Colonic mucosa (tissue), 4 donors: ENCODE data around the gene THAP7. TPM values are rescaled to one million over a fixed set of nuclear protein-coding genes. Genes with fewer than 3 reads are reported as not detected.
A peak's percentile ranks its signal among the peaks of the same experiment; 100 is the strongest.
"Not testable (repeated sequence)": the region's sequence is repeated elsewhere in the genome, so short reads cannot be mapped to it uniquely, and the experiment has no call there.

Experiments used
- DNase-seq: peaks from one replicate; pipeline ENCODE4 v3.0.0-alpha.2; 2020
- H3K27ac ChIP-seq: fragments of 200-600 bp; one replicate; pipeline ENCODE4 v1.8.0; 2021
- H3K27me3 ChIP-seq: fragments of 200-600 bp; one replicate; pipeline ENCODE4 v1.8.0; 2021
- H3K36me3 ChIP-seq: fragments of 200-600 bp; one replicate; pipeline ENCODE4 v1.8.0; 2021
- H3K4me1 ChIP-seq: fragments of 200-600 bp; one replicate; pipeline ENCODE4 v1.8.0; 2021; ENCODE audit warnings: mild to moderate bottlenecking
- H3K4me3 ChIP-seq: fragments of 200-600 bp; one replicate; pipeline ENCODE4 v1.8.0; 2021
- H3K9ac ChIP-seq, 2 donors: one replicate each; pipeline ENCODE4 v1.7.0; 2013; ENCODE audit warnings: control low read depth in 2 of 2, low read depth in 2 of 2, low read length in 2 of 2
- H3K9me3 ChIP-seq: fragments of 200-600 bp; one replicate; pipeline ENCODE4 v1.8.0; 2021
- intact Hi-C: fragments of 100-400 bp; cut with DNase I; formaldehyde crosslinking; loops from one replicate; pipeline ENCODE4 v1.14.1; 2022
- total RNA-seq, 2 donors: library from RNA; stranded (reverse); fragmentation: NEBNext Ultra II Directional in 1 of 2; extraction: Animal tissue kit (Norgen Biotek cat#: 25700) in 1 of 2; gene quantifications; one replicate each; pipeline ENCODE4 v1.2.1, GENCODE V29; 2021
- TF ChIP-seq, protein P1 (sequence below): fragments of 200-600 bp; IDR thresholded peaks from one replicate; pipeline ENCODE4 v1.8.0; 2022; ENCODE audit warnings: antibody characterized with exemption, mild to moderate bottlenecking
- donor health status: healthy.
- donor health status: DM: no; HTN: no; CAD: no.
- donor health status: DM: no; HTN: no; CAD: no.

Gene THAP7, protein sequence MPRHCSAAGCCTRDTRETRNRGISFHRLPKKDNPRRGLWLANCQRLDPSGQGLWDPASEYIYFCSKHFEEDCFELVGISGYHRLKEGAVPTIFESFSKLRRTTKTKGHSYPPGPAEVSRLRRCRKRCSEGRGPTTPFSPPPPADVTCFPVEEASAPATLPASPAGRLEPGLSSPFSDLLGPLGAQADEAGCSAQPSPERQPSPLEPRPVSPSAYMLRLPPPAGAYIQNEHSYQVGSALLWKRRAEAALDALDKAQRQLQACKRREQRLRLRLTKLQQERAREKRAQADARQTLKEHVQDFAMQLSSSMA
- total RNA-seq, result 10 to 100 TPM; 12.9 to 23.3 TPM

DNA sequence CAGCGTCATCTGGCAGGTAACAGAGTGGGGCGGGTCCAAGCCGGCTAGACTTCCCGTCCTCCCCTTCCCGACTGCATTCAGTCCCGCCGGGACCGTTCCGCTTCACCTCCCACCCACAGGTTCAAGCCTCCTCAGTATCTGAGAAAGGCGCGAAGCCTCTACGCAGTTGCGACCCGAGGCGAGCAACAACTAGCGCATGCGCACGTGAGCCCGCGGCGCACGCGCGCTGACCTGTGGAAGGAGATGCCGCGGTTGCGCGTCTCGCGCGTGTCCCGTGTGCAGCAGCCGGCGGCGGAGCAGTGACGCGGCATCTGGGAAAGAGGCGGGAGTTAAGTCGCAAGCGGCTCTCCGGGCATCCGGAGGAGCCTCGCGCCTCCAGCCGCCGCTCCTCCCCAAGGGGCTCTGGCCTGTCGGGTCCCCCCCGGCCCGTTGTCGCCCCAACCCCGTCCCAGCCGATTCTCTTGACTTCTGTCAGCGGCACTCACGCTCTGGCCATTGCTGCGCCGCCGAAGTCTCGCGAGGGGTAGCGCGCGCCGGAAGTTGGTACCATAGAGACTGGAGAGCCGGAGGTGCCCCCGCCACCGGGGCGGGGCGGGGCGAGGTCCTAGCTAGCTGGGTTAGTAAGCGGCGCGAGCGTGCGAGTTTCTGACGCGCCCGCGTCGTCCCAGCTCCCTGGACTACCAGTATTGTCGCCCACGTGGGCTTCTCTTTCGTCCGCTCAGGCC is at the start of gene THAP7:
TSS of gene THAP7 (minus strand) at position 518 of the 725 bp plus-strand sequence. CDS start at position 311, 207 bp downstream.
- H3K27ac ChIP-seq, result peak within 1 kb of the TSS; percentile 99
- intact Hi-C loops, result no loop called here

DNA sequence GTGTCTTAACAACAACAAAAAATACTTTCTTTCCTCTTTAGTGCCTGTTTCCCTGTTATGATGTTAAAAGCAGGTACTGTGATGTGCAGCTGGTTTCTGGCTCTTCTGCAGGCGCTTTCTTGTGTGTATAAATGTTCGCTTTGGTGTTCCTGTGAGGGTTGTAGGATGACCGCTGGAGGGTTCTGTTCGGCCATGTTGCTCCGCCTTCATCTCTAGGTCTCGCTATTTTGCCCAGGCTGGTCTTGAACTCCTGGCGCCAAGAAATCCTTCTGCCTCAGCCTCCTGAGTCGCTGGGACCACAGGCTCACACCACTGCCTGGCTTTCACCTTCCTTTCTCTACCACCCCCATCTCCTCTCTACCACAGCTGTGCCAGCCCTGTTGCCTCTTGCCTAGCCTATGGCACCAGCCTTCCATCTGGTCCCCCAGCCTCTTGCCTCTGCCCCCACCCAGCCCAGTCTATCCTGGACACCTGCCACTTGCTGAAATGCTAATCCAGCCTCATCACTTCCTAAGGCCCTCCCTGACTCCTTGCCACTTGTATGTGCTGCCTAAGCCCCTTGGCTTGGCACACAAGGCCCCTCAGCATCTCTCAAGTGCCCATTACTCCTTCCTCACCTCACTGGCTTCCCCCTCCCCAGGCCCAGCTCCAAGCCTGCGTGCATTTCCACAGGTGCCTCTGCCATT is 49.4 kb upstream of the THAP7 start:
- no peaks in the 10 kb centered on the region for H3K27me3 ChIP-seq
- TF ChIP-seq, protein P1, sequence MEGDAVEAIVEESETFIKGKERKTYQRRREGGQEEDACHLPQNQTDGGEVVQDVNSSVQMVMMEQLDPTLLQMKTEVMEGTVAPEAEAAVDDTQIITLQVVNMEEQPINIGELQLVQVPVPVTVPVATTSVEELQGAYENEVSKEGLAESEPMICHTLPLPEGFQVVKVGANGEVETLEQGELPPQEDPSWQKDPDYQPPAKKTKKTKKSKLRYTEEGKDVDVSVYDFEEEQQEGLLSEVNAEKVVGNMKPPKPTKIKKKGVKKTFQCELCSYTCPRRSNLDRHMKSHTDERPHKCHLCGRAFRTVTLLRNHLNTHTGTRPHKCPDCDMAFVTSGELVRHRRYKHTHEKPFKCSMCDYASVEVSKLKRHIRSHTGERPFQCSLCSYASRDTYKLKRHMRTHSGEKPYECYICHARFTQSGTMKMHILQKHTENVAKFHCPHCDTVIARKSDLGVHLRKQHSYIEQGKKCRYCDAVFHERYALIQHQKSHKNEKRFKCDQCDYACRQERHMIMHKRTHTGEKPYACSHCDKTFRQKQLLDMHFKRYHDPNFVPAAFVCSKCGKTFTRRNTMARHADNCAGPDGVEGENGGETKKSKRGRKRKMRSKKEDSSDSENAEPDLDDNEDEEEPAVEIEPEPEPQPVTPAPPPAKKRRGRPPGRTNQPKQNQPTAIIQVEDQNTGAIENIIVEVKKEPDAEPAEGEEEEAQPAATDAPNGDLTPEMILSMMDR, result no peak
- DNase-seq, result no peak
- no peaks in the 10 kb centered on the region for H3K36me3 ChIP-seq
- H3K4me1 ChIP-seq, result no peaks in the 10 kb centered on the region
- no peak overlapping the region for H3K4me3 ChIP-seq
- intact Hi-C loops, result no loop called here
- H3K27ac ChIP-seq, result no peak overlapping the region
- no peak overlapping the region for H3K9ac ChIP-seq
- no peaks in the 10 kb centered on the region for H3K9me3 ChIP-seq

More for the DNA sequence above, at the start of gene THAP7:
- H3K9me3 ChIP-seq, result no peaks in the 10 kb centered on the region
- H3K4me1 ChIP-seq, result peaks cover 20% of the 10 kb centered on the region
- TF ChIP-seq, protein P1, result no peak
- H3K9ac ChIP-seq, result peak within 1 kb of the TSS; percentile 76 to 93
- H3K27me3 ChIP-seq, result no peaks in the 10 kb centered on the region
- H3K4me3 ChIP-seq, result peak within 1 kb of the TSS; percentile 68
- peak; percentile 96 for DNase-seq
- H3K36me3 ChIP-seq, result peaks cover 12% of the 10 kb centered on the region

DNA sequence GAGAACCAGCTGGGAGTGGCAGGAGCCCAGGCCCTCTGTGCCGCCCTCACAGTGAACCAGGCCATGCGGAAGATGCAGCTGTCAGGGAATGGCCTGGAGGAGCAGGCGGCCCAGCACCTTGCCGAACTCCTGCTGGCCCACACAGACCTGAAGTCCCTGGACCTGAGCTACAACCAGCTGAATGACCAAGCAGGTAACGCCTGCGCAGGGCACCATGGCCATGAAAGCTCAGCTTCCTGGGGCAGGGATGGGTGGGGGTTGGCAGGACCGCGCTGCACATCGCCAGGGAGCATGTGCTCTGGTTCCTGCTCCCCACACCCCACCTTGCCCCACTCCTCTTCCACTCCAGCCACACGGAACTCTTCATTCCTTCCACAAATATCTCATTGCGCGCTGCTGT is 47.0 kb upstream of the THAP7 start:
- H3K36me3 ChIP-seq, H3K9ac ChIP-seq, DNase-seq, intact Hi-C loops, H3K27me3 ChIP-seq, H3K27ac ChIP-seq, H3K4me3 ChIP-seq, H3K4me1 ChIP-seq, H3K9me3 ChIP-seq: not testable (repeated sequence)

DNA sequence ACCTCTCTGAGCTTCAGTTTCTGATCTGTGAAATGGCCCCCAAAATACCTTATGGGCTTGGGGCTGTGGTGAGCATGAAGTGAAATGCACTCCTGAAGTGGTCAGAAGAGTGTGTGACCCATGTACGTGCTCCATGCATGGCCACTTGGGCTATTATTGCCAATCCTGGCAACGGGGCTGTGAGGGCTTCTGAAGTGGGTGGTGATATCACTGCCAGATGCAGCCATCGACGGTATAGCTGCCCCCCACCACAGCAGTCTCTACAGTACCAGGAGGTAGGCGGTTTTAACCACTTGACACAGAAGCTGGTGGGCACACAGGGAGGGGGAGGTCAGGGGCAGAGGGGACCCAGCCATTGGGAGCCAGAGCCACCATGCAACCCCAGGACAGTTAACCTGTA is 46.5 kb upstream of the THAP7 start:
- intact Hi-C loops, H3K4me1 ChIP-seq, H3K9me3 ChIP-seq, DNase-seq, H3K9ac ChIP-seq, H3K27me3 ChIP-seq, H3K36me3 ChIP-seq, H3K27ac ChIP-seq, H3K4me3 ChIP-seq: not testable (repeated sequence)

DNA sequence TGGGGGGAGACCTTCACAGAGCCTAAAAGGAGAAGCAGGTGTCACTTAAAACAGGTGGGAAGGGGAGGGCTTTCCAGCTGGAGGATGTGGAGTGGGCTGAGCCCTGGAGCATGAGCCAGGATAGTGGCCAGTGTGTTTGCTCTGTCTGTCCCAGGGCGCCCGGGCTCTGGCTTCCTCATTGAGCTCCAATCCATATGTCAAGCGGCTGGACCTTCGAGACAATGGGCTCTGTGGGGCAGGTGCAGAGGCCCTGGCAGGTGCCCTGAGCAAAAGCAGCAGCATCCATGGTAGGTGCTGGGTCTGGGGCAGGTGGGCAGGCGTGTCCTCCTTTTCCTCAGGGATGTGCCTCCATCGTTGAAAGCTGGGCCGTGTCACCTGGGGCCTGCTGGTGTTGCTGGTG is 45.8 kb upstream of the THAP7 start:
- no peak for DNase-seq
- peaks cover 10% of the 10 kb centered on the region for H3K4me1 ChIP-seq
- intact Hi-C loops, result no loop called here
- no peak overlapping the region for H3K4me3 ChIP-seq
- H3K27ac ChIP-seq, result no peak overlapping the region
- TF ChIP-seq, protein P1, result no peak
- H3K9ac ChIP-seq, result no peak overlapping the region
- no peaks in the 10 kb centered on the region for H3K27me3 ChIP-seq
- no peaks in the 10 kb centered on the region for H3K9me3 ChIP-seq
- H3K36me3 ChIP-seq, result no peaks in the 10 kb centered on the region

DNA sequence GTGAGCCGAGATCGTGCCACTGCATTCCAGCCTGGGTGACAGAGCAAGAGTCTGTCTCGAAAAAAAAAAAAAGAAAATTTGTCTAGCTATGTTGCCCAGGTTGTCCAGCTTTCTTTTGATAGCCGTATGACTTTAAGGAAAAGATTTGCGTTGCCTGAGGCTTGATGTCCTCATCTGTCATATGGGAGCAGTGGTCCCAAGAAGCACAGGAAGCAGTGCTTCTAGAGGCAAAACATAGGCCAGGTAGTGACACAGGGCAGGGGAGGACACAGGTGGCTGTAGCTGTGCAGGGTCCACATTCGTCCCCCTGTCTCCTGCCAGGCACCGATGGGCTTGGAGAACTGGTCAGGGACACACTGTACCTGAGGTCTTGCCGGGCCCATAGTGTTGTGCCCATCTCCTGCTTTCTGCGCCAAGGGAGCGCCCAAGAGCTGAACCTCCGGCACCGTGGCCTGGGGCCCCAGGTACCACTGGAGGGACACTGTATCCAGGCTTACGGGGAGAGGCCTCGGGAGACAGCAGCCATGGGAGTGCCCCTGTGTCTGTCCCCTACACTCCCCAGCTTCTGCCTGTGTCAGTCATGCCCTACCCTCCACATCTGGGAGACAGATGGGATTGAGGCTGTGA is 45.2 kb upstream of the THAP7 start:
- Histone ChIP-seq H3K9me3 (no peaks in the 10 kb centered on the region), H3K4me1 (peaks cover 10% of the 10 kb centered on the region), H3K9ac (no peak overlapping the region), H3K4me3 (no peak overlapping the region), H3K27ac (no peak overlapping the region), H3K36me3 (no peaks in the 10 kb centered on the region), H3K27me3 (no peaks in the 10 kb centered on the region)
- intact Hi-C loops, result no loop called here
- DNase-seq, result no peak
- TF ChIP-seq, protein P1, result no peak
